Ascending aorta (tissue), 2 donors: ENCODE data around the gene MMP25. TPM values are rescaled to one million over a fixed set of nuclear protein-coding genes. Genes with fewer than 3 reads are reported as not detected.

Experiments used
- DNase-seq, 2 donors: peaks; one replicate each; pipeline ENCODE4 v3.0.0-alpha.2; 2019; ENCODE audit warnings: low spot score in 2 of 2
- H3K27ac ChIP-seq, 2 donors: fragments of 200-600 bp; sonication (generic); one replicate each; pipeline ENCODE4 v1.5.1; 2016 to 2017; ENCODE audit warnings: mild to moderate bottlenecking in 1 of 2
- H3K27me3 ChIP-seq: fragments of 200-600 bp; sonication (generic); one replicate; pipeline ENCODE4 v1.5.1; 2017
- H3K36me3 ChIP-seq, 2 donors: fragments of 200-600 bp; sonication (generic); one replicate each; pipeline ENCODE4 v1.5.1; 2016
- H3K4me1 ChIP-seq, 2 donors: fragments of 200-600 bp; sonication (generic); one replicate each; pipeline ENCODE4 v1.5.1; 2016 to 2017; ENCODE audit warnings: mild to moderate bottlenecking in 1 of 2
- H3K4me3 ChIP-seq, 2 donors: fragments of 200-600 bp; sonication (generic); one replicate each; pipeline ENCODE4 v1.5.1; 2016 to 2017; ENCODE audit warnings: mild to moderate bottlenecking in 1 of 2
- H3K9me3 ChIP-seq, 2 donors: fragments of 200-600 bp; sonication (generic); one replicate each; pipeline ENCODE4 v1.5.1; 2016
- intact Hi-C: fragments of 100-400 bp; cut with DNase I; formaldehyde crosslinking; loops from one replicate; pipeline ENCODE4 v1.15.1; 2023
- total RNA-seq: library from RNA; depleted of rRNA; stranded (reverse); fragments of >200 nt; gene quantifications from one replicate; pipeline ENCODE4 v1.1.0, GENCODE V29; 2016
- TF ChIP-seq, protein P1 (sequence below), 3 experiments: fragments of 200-600 bp in 2 of 3; fragments of 450-650 bp in 1 of 3; sonication (generic) in 2 of 3; IDR thresholded peaks; one replicate each; pipeline ENCODE4 v1.5.1; 2016 to 2019; ENCODE audit warnings: antibody characterized with exemption in 3 of 3, mild to moderate bottlenecking in 1 of 3, moderate library complexity in 1 of 3

Gene MMP25
- total RNA-seq, 1 donor from 2014 or later, result 0.21 TPM

DNA sequence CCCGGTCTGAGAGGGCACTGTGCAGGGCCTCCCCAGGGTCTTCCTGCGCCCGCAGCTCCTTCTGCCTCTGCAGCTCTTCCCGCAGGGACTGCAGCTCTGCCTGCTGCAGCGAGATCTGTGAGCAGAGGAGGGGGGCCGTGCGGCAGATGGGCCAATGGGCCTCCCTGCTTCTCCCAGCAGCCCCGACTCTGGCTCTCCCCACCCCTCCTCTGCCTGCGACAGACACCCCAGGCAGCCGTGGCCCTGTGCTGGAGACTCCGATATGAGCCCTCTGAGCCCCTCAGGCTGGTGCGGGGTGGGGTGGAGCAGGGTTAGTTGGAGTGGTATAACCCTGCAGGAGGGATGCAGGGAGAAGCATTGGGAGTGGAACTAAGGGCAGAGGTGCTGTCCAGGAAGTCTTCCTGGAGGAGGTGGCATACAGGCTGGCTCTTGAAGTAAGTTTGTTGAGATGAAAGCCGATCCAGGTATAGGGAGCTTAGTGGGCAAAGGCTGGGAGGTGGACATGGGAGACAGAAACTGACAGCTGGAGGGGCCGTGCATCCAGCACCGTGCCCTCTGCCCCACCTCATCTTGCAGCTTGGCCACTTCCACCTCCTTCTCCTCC is 17.5 kb upstream of the MMP25 start:
- H3K36me3 ChIP-seq, result peaks cover 18 to 20% of the 10 kb centered on the region in 2 donors
- TF ChIP-seq, protein P1, sequence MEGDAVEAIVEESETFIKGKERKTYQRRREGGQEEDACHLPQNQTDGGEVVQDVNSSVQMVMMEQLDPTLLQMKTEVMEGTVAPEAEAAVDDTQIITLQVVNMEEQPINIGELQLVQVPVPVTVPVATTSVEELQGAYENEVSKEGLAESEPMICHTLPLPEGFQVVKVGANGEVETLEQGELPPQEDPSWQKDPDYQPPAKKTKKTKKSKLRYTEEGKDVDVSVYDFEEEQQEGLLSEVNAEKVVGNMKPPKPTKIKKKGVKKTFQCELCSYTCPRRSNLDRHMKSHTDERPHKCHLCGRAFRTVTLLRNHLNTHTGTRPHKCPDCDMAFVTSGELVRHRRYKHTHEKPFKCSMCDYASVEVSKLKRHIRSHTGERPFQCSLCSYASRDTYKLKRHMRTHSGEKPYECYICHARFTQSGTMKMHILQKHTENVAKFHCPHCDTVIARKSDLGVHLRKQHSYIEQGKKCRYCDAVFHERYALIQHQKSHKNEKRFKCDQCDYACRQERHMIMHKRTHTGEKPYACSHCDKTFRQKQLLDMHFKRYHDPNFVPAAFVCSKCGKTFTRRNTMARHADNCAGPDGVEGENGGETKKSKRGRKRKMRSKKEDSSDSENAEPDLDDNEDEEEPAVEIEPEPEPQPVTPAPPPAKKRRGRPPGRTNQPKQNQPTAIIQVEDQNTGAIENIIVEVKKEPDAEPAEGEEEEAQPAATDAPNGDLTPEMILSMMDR (IDR thresholded peaks at IDR 0.05), result no peak
- no peak overlapping the region for H3K27ac ChIP-seq
- intact Hi-C loops, result loop anchor here (2.0 to 10.0 kb wide), 3 partner anchors 30 to 494 kb away; partner anchors contain the start of genes CEMP1 and PDPK1
- H3K9me3 ChIP-seq, result no peaks in the 10 kb centered on the region
- H3K4me3 ChIP-seq, result no peak overlapping the region
- no peak for DNase-seq
- H3K4me1 ChIP-seq, result peaks cover 0 to 15% of the 10 kb centered on the region in 2 donors
- H3K27me3 ChIP-seq, result no peaks in the 10 kb centered on the region

GRCh38 chr16:3029491-3030221 is 16.7 kb upstream of the MMP25 start:
- TF ChIP-seq, protein P1 (IDR thresholded peaks at IDR 0.05), result no peak
- H3K36me3 ChIP-seq, result peaks cover 18 to 20% of the 10 kb centered on the region in 2 donors
- H3K27ac ChIP-seq, result no peak overlapping the region
- peak overlapping the region in 1 of 2 donors; percentile 46 for H3K4me3 ChIP-seq
- no peaks in the 10 kb centered on the region for H3K27me3 ChIP-seq
- peaks cover 0 to 12% of the 10 kb centered on the region in 2 donors for H3K4me1 ChIP-seq
- intact Hi-C loops, result loop anchor here (2.0 to 10.0 kb wide), 3 partner anchors 29 to 495 kb away; partner anchors contain the start of genes CEMP1 and PDPK1
- no peak for DNase-seq
- H3K9me3 ChIP-seq, result no peaks in the 10 kb centered on the region

DNA sequence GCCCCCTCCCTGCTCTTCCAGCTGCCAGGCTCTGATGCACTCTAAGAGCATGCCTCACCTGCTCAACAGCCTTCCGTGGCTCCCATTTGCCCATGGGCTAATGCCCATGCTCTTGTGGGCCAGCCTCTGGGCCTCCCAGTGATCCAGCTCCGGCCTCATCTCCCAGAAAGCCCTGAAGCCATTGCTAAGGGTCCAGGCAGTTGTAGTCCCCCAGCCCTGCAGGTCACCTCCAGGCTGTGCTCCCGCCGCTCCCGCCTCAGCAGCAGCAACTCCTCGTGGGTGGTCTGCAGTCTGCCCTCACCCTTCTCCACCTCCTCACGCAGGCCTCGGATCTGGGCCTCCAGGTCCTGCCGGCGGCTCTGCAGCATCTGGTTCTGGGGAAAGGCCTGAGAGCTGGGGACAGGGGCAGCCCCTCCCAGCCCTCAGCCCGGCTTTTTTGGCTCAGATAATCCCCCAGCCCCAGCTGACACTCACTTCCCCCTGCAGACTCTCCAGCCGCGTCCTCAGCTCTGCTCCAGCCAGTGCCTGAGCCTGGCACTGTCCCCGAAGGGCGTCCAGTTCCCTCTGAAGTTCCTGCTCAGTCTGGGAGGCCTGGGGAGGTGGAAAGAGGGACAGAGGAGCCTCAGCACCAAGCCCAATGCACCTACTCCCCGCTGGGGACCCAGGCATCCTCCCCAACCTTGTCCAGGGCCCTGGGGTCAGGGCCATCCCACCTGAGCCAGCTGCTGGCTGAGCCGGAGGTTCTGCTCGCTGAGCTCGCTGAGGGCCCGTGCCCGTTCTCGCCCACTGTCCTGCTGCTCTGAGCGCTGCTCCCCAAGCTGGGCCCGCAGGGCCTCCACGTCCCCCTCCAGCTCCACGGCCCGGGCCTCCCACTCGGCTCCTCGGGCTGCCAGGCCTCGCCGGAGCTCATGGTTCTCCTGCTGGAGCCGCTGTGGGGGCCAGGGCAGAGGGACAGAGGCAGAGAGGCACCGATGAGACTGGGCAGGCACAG is 15.8 kb upstream of the MMP25 start:
- Histone ChIP-seq H3K4me1 (peaks cover 0 to 6% of the 10 kb centered on the region in 2 donors), H3K36me3 (peaks cover 18 to 20% of the 10 kb centered on the region in 2 donors), H3K4me3 (no peak overlapping the region), H3K27me3 (peaks cover 3% of the 10 kb centered on the region), H3K27ac (no peak overlapping the region), H3K9me3 (no peaks in the 10 kb centered on the region)
- TF ChIP-seq, protein P1 (IDR thresholded peaks at IDR 0.05), result no peak
- no peak for DNase-seq
- intact Hi-C loops, result no loop called here

DNA sequence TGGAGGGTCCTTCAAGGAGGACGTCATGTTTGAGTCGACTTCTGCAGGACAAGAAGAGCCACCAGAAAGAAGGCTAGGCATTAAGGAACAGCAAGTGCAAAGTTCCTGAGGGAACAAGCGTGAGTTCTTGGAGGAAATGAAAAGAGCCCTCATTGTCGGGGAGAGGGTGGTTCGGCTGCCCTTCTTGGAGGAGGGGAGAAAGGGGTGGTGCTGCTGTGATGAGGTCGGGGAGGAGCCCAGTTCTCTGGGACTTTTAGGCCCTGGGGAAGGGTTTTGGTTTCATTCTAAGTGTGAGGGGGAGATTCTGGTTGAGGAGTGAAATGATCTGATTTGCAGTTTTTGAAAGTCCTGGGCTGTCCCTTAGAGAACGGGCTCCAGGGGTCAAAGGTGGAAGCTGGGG is 13.7 kb upstream of the MMP25 start:
- TF ChIP-seq, protein P1 (IDR thresholded peaks at IDR 0.05), result no peak
- DNase-seq, result no peak
- Histone ChIP-seq H3K27ac (no peak overlapping the region), H3K36me3 (peaks cover 0 to under 1% of the 10 kb centered on the region in 2 donors), H3K4me3 (no peak overlapping the region), H3K4me1 (peaks cover 0 to 6% of the 10 kb centered on the region in 2 donors), H3K9me3 (no peaks in the 10 kb centered on the region), H3K27me3 (peaks cover 21% of the 10 kb centered on the region)
- intact Hi-C loops, result no loop called here

GRCh38 chr16:3035289-3035971 is 10.9 kb upstream of the MMP25 start:
- Histone ChIP-seq H3K9me3 (no peaks in the 10 kb centered on the region), H3K27me3 (peaks cover 32% of the 10 kb centered on the region), H3K4me3 (no peak overlapping the region), H3K27ac (no peak overlapping the region), H3K36me3 (no peaks in the 10 kb centered on the region), H3K4me1 (no peaks in the 10 kb centered on the region)
- TF ChIP-seq, protein P1 (IDR thresholded peaks at IDR 0.05), result no peak
- DNase-seq, result no peak
- intact Hi-C loops, result no loop called here
